SK-N-SH (cell line): Measurements from ENCODE around the gene DNAJB1. TPM values are rescaled to one million over a fixed set of nuclear protein-coding genes. Genes with fewer than 3 reads are reported as not detected.
A peak's percentile ranks its signal among the peaks of the same experiment; 100 is the strongest.
"Not testable (repeated sequence)": the region's sequence is repeated elsewhere in the genome, so short reads cannot be mapped to it uniquely, and the experiment has no call there.

Source experiments
- CTCF ChIA-PET: fragments of 300-600, 350-600 bp; formaldehyde crosslinking; extraction: SDS; loops from one replicate; lab custom pipeline; 2021; lab: Yijun Ruan, JAX
- POLR2A ChIA-PET: fragments of 350-600 bp; sonication (Branson Sonifier 250); formaldehyde crosslinking; extraction: SDS; loops from one replicate; lab custom pipeline; 2020; ENCODE audit warnings: antibody characterized with exemption, inconsistent platforms; lab: Yijun Ruan, JAX
- DNase-seq: peaks from one replicate; pipeline ENCODE4 v3.0.0; 2012
- H2AFZ ChIP-seq: fragments of 200-600 bp; sonication (generic); 2 replicates; pipeline ENCODE4 v1.8.1; 2016; ENCODE audit warnings: antibody characterized with exemption, mild to moderate bottlenecking, low read depth
- H3F3A ChIP-seq: fragments of 200-600 bp; sonication (generic); replicated peaks from 2 replicates; pipeline ENCODE3; 2016; ENCODE audit warnings: antibody characterized with exemption, mild to moderate bottlenecking; ENCODE audit not compliant: insufficient read depth
- H3K27ac ChIP-seq, 2 experiments: fragments of 200-500 bp in 1 of 2; fragments of 200-600 bp in 1 of 2; sonication (Bioruptor generic) in 1 of 2; sonication (generic), shearing (Covaris generic) in 1 of 2; 2 replicates each; pipeline versions ENCODE4 v1.5.1 to v1.6.1; 2014 to 2016; ENCODE audit warnings: low read depth in 2 of 2, inconsistent platforms in 1 of 2, low read length in 1 of 2, mild to moderate bottlenecking in 1 of 2, mixed read lengths in 1 of 2
- H3K27me3 ChIP-seq: fragments of 200-600 bp; sonication (generic), shearing (Covaris generic); 2 replicates; pipeline ENCODE4 v1.6.1; 2016; ENCODE audit warnings: mixed run types; ENCODE audit not compliant: insufficient read depth
- H3K36me3 ChIP-seq, 2 experiments: fragments of 200-500 bp in 1 of 2; fragments of 200-600 bp in 1 of 2; sonication (Bioruptor generic) in 1 of 2; sonication (generic) in 1 of 2; replicated peaks in 1 of 2; 2 replicates each; pipeline versions ENCODE3 to v1.5.1; 2014 to 2016; ENCODE audit warnings: low read length in 1 of 2, mild to moderate bottlenecking in 1 of 2; ENCODE audit not compliant: insufficient read depth in 2 of 2, control insufficient read depth in 1 of 2
- H3K4me1 ChIP-seq, 2 experiments: fragments of 200-500 bp in 1 of 2; fragments of 200-600 bp in 1 of 2; sonication (Bioruptor generic) in 1 of 2; sonication (generic), shearing (Covaris generic) in 1 of 2; 2 replicates each; pipeline versions ENCODE4 v1.5.1 to v1.6.1; 2014 to 2016; ENCODE audit warnings: low read depth in 1 of 2, low read length in 1 of 2, mixed run types in 1 of 2; ENCODE audit not compliant: insufficient read depth in 2 of 2, control insufficient read depth in 1 of 2
- H3K4me2 ChIP-seq: fragments of 200-600 bp; sonication (generic), shearing (Covaris generic); 2 replicates; pipeline ENCODE4 v1.6.1; 2017; ENCODE audit warnings: mixed run types
- H3K4me3 ChIP-seq, 2 experiments: fragments of 200-500 bp in 1 of 2; fragments of 200-600 bp in 1 of 2; sonication (Bioruptor generic) in 1 of 2; sonication (generic), shearing (Covaris generic) in 1 of 2; 2 replicates each; pipeline versions ENCODE4 v1.5.1 to v1.8.1; 2014 to 2016; ENCODE audit warnings: low read depth in 2 of 2, inconsistent platforms in 1 of 2, low read length in 1 of 2, mild to moderate bottlenecking in 1 of 2, mixed read lengths in 1 of 2, moderate library complexity in 1 of 2
- H3K79me2 ChIP-seq: fragments of 200-600 bp; sonication (generic); 2 replicates; pipeline ENCODE4 v1.8.1; 2017; ENCODE audit warnings: mild to moderate bottlenecking; ENCODE audit not compliant: insufficient read depth
- H3K9ac ChIP-seq: fragments of 200-600 bp; sonication (generic); 2 replicates; pipeline ENCODE4 v1.6.1; 2017; ENCODE audit warnings: mixed run types
- H3K9me2 ChIP-seq: fragments of 200-600 bp; sonication (generic); 2 replicates; pipeline ENCODE4 v1.6.1; 2017; ENCODE audit warnings: mixed run types
- H3K9me3 ChIP-seq: fragments of 200-600 bp; sonication (generic); 2 replicates; pipeline ENCODE4 v1.6.1; 2017; ENCODE audit warnings: mixed run types, mild to moderate bottlenecking, moderate library complexity
- H4K20me1 ChIP-seq: fragments of 200-600 bp; sonication (generic); 2 replicates; pipeline ENCODE4 v1.6.1; 2017; ENCODE audit warnings: mild to moderate bottlenecking, mixed run types; ENCODE audit not compliant: insufficient read depth
- EP300 ChIP-seq, 2 experiments: IDR thresholded peaks; 2 replicates each; pipeline versions ENCODE4 v1.4.0 to v1.6.1; 2012; ENCODE audit warnings: borderline replicate concordance in 1 of 2, low read depth in 1 of 2, low read length in 1 of 2
- EZH2phosphoT487 ChIP-seq: fragments of 200-600 bp; sonication (generic); IDR thresholded peaks from 2 replicates; pipeline ENCODE4 v1.6.1; 2017; ENCODE audit warnings: low read depth, mixed run types, mild to moderate bottlenecking, antibody characterized with exemption, moderate library complexity, borderline replicate concordance
- FOSL2 ChIP-seq: IDR thresholded peaks from 2 replicates; pipeline ENCODE4 v1.4.0; 2012; ENCODE audit warnings: low read depth, mild to moderate bottlenecking, moderate library complexity, borderline replicate concordance
- FOXJ3 ChIP-seq: sonication (generic); formaldehyde crosslinking; IDR thresholded peaks from 2 replicates; pipeline ENCODE4 v1.5.1; 2020; ENCODE audit warnings: mild to moderate bottlenecking, missing genetic modification reagents
- GATA2 ChIP-seq: sonication (generic); formaldehyde crosslinking; IDR thresholded peaks from 2 replicates; pipeline ENCODE4 v1.5.0; 2020; ENCODE audit warnings: mild to moderate bottlenecking, missing genetic modification reagents
- JUND ChIP-seq: IDR thresholded peaks from 2 replicates; pipeline ENCODE4 v1.4.0; 2012
- PBX3 ChIP-seq: IDR thresholded peaks from 2 replicates; pipeline ENCODE4; 2012
- RAD21 ChIP-seq: IDR thresholded peaks from 2 replicates; pipeline ENCODE4 v1.6.1; 2012; ENCODE audit warnings: mild to moderate bottlenecking, low read length
- REST ChIP-seq: IDR thresholded peaks from 2 replicates; pipeline ENCODE4 v1.6.1; 2012; ENCODE audit warnings: mild to moderate bottlenecking, low read depth, low read length, moderate library complexity
- RFX5 ChIP-seq: IDR thresholded peaks from 2 replicates; pipeline ENCODE4 v1.6.1; 2012; ENCODE audit warnings: mild to moderate bottlenecking, improper control_type of control experiment, low read length
- SMC3 ChIP-seq: IDR thresholded peaks from 2 replicates; pipeline ENCODE4 v1.6.1; 2012; ENCODE audit warnings: low read depth, low read length, improper control_type of control experiment
- TEAD4 ChIP-seq: IDR thresholded peaks from 2 replicates; pipeline ENCODE4 v1.4.0; 2012; ENCODE audit warnings: mild to moderate bottlenecking, borderline replicate concordance; ENCODE audit not compliant: insufficient read depth
- USF2 ChIP-seq: fragments of 150-350 bp; IDR thresholded peaks from 2 replicates; pipeline ENCODE4 v1.6.1; 2017; ENCODE audit warnings: antibody characterized with exemption, low read length, low read depth, borderline replicate concordance
- WGBS: methylation state at CpG from one replicate; pipeline ENCODE4 v1.1.6; 2017; ENCODE audit warnings: low lambda C conversion rate; 5-methylcytosine and 5-hydroxymethylcytosine counted together
- polyA plus RNA-seq, 3 experiments: library from polyadenylated mRNA; depleted of rRNA; stranded (reverse); fragments of >200 nt; gene quantifications; 2 replicates each; pipeline ENCODE4 v1.2.3, GENCODE V29; 2012
- TF ChIP-seq, protein P1 (sequence below): fragments of 200-600 bp; sonication (generic); IDR thresholded peaks from 2 replicates; pipeline ENCODE4 v1.6.1; 2017; ENCODE audit warnings: antibody characterized with exemption, mild to moderate bottlenecking, moderate library complexity
- TF ChIP-seq, protein P2 (sequence below): IDR thresholded peaks from 2 replicates; pipeline ENCODE4 v1.4.0; 2012; ENCODE audit warnings: low read depth

The DNAJB1 gene
- polyA plus RNA-seq, 1 of the 3 experiments (the other 2 are of a cell fraction): 103 TPM

- H3K9me2 ChIP-seq, H3K4me2 ChIP-seq, DNase-seq, H3K36me3 ChIP-seq, H3F3A ChIP-seq, POLR2A ChIA-PET, H3K4me1 ChIP-seq, H3K27me3 ChIP-seq, H2AFZ ChIP-seq, H3K9ac ChIP-seq, H3K9me3 ChIP-seq, H3K4me3 ChIP-seq, H4K20me1 ChIP-seq, H3K27ac ChIP-seq: not testable (repeated sequence)
- H3K79me2 ChIP-seq: peaks cover 20% of the 10 kb centered on the region
- CTCF ChIA-PET: interaction anchor here (2.8 kb wide), 1 partner anchor 21 kb away, joined by 15 read pairs; the partner anchor contains the start of gene NDUFB7
- 94% methylated on average over 12 of the region's 12 CpGs for WGBS
- TF ChIP-seq, protein P1, sequence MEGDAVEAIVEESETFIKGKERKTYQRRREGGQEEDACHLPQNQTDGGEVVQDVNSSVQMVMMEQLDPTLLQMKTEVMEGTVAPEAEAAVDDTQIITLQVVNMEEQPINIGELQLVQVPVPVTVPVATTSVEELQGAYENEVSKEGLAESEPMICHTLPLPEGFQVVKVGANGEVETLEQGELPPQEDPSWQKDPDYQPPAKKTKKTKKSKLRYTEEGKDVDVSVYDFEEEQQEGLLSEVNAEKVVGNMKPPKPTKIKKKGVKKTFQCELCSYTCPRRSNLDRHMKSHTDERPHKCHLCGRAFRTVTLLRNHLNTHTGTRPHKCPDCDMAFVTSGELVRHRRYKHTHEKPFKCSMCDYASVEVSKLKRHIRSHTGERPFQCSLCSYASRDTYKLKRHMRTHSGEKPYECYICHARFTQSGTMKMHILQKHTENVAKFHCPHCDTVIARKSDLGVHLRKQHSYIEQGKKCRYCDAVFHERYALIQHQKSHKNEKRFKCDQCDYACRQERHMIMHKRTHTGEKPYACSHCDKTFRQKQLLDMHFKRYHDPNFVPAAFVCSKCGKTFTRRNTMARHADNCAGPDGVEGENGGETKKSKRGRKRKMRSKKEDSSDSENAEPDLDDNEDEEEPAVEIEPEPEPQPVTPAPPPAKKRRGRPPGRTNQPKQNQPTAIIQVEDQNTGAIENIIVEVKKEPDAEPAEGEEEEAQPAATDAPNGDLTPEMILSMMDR: peak; percentile 18; the same call in 1 of the 2 replicates
Measured at GRCh38 chr19:14551134-14552005, 33.2 kb upstream of the DNAJB1 start.

GRCh38 chr19:14550201-14550754 is 32.1 kb upstream of the DNAJB1 start:
- Histone ChIP-seq H3K4me1 (peaks cover 0 to 7% of the 10 kb centered on the region in 2 experiments; a peak in 1 of 4 replicates), H4K20me1 (no peaks in the 10 kb centered on the region), H3K27me3 (no peaks in the 10 kb centered on the region), H3K4me3 (no peak overlapping the region), H3K36me3 (no peaks in the 10 kb centered on the region), H3K9ac (no peak overlapping the region), H3F3A (no peaks in the 10 kb centered on the region), H3K79me2 (peaks cover 22% of the 10 kb centered on the region), H3K9me3 (no peaks in the 10 kb centered on the region), H3K9me2 (no peaks in the 10 kb centered on the region), H3K27ac (no peak overlapping the region), H3K4me2 (no peak overlapping the region), H2AFZ (no peak overlapping the region)
- DNase-seq: no peak
- 92% methylated on average over 9 of the region's 15 CpGs for WGBS
- CTCF ChIA-PET: interaction anchor here (0.6 to 1.2 kb wide), 3 partner anchors 14 to 754 kb away, joined by 3 to 4 read pairs (median 3); no protein-coding TSS in a partner anchor
- TF ChIP-seq GATA2 (CRISPR knock-in tag) (no peak), FOSL2 (no peak), RFX5 (no peak), TEAD4 (no peak), JUND (no peak), EZH2phosphoT487 (no peak), REST (no peak), RAD21 (no peak), EP300 (IDR thresholded peaks at IDR 0.05; ENCODE audit: borderline replicate concordance in 1 of 2, low read depth in 1 of 2, low read length in 1 of 2) (no peak), SMC3 (no peak), FOXJ3 (no peak), USF2 (no peak), PBX3 (no peak)
- TF ChIP-seq, protein P2, sequence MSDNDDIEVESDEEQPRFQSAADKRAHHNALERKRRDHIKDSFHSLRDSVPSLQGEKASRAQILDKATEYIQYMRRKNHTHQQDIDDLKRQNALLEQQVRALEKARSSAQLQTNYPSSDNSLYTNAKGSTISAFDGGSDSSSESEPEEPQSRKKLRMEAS: no peak
- POLR2A ChIA-PET: no interaction called here
